Vagina (tissue), 2 donors: ENCODE data around the gene SPTA1.

Source experiments
- POLR2A ChIP-seq, 2 donors: fragments of 450-650 bp; IDR thresholded peaks; one replicate each; pipeline ENCODE4 v1.6.1; 2017; ENCODE audit warnings: antibody characterized with exemption in 2 of 2, mild to moderate bottlenecking in 2 of 2, moderate library complexity in 2 of 2
- POLR2AphosphoS5 ChIP-seq, 2 donors: sonication (generic); formaldehyde crosslinking; IDR thresholded peaks; one replicate each; pipeline ENCODE4 v1.9.0; 2017; ENCODE audit warnings: antibody characterized with exemption in 2 of 2, mild to moderate bottlenecking in 2 of 2, low read depth in 1 of 2; ENCODE audit not compliant: insufficient read depth in 1 of 2
- TF ChIP-seq, protein P1 (sequence below), 3 experiments: fragments of 450-650 bp in 2 of 3; fragments of 200-600 bp in 1 of 3; sonication (generic) in 1 of 3; IDR thresholded peaks; one replicate each; pipeline ENCODE4 v1.5.1; 2017 to 2019; ENCODE audit warnings: antibody characterized with exemption in 3 of 3, mild to moderate bottlenecking in 2 of 3, moderate library complexity in 2 of 3

DNA sequence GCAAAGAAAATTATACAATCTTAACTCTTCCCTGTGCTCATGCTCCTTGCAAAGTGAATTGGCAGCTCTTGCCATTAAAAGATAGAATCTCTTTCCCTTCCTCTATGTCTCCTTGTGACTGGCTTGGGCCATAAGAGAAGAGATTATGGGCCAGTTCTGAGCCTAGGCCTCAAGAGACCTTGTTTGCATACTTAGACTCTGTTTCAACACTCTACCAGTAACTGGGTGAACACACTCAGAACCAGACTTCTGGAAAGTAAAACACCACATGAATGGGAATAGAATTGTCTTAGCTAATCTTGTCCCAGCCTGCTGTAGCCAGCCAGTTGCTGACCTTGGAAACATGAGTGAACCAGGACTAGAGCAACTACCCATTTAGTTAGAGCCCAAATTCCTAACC is 49.3 kb upstream of the SPTA1 start:
- TF ChIP-seq, protein P1, sequence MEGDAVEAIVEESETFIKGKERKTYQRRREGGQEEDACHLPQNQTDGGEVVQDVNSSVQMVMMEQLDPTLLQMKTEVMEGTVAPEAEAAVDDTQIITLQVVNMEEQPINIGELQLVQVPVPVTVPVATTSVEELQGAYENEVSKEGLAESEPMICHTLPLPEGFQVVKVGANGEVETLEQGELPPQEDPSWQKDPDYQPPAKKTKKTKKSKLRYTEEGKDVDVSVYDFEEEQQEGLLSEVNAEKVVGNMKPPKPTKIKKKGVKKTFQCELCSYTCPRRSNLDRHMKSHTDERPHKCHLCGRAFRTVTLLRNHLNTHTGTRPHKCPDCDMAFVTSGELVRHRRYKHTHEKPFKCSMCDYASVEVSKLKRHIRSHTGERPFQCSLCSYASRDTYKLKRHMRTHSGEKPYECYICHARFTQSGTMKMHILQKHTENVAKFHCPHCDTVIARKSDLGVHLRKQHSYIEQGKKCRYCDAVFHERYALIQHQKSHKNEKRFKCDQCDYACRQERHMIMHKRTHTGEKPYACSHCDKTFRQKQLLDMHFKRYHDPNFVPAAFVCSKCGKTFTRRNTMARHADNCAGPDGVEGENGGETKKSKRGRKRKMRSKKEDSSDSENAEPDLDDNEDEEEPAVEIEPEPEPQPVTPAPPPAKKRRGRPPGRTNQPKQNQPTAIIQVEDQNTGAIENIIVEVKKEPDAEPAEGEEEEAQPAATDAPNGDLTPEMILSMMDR (IDR thresholded peaks at IDR 0.05), result no peak
- no peak for TF ChIP-seq POLR2AphosphoS5 (IDR thresholded peaks at IDR 0.05; ENCODE audit: insufficient read depth in 1 of 2, low read depth in 1 of 2)
- no peak for TF ChIP-seq POLR2A (IDR thresholded peaks at IDR 0.05)
